Prostate gland (tissue), 2 donors: Measurements from ENCODE around the gene LDB2.

Source experiments
- POLR2A ChIP-seq: fragments of 450-650 bp; IDR thresholded peaks from one replicate; pipeline ENCODE4 v1.6.1; 2016; ENCODE audit warnings: antibody characterized with exemption, mild to moderate bottlenecking
- POLR2AphosphoS5 ChIP-seq: sonication (generic); formaldehyde crosslinking; IDR thresholded peaks from one replicate; pipeline ENCODE4 v1.6.1; 2017; ENCODE audit warnings: antibody characterized with exemption
- TF ChIP-seq, protein P1 (sequence below), 4 experiments: fragments of 200-600 bp in 2 of 4; fragments of 450-650 bp in 2 of 4; sonication (generic) in 2 of 4; IDR thresholded peaks; 1 replicate in 3 of 4; 2 replicates in 1 of 4; pipeline ENCODE4 v1.5.1; 2016 to 2019; ENCODE audit warnings: antibody characterized with exemption in 4 of 4, mild to moderate bottlenecking in 2 of 4, moderate library complexity in 2 of 4

DNA sequence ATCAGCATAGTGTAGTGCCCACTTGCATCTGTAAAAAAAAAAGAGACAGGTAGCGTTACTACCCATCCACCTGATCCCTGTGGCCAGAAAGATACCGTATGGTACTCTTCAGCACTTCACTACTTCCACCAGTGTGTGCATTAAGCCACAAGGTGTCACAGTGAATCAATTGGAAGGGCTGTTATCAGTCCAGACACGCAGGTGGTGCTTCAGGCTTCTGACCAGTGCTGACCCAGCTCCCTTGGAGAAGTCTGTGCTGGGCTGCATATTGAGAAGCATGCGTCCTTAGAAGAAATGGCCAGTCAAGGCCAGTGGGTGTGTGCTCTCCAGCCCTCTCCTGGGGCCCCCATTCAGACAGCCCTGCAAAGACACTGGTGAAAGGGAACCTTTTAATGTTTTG, 10.6 kb downstream of the LDB2 start:
- TF ChIP-seq POLR2A, result no peak
- TF ChIP-seq, protein P1, sequence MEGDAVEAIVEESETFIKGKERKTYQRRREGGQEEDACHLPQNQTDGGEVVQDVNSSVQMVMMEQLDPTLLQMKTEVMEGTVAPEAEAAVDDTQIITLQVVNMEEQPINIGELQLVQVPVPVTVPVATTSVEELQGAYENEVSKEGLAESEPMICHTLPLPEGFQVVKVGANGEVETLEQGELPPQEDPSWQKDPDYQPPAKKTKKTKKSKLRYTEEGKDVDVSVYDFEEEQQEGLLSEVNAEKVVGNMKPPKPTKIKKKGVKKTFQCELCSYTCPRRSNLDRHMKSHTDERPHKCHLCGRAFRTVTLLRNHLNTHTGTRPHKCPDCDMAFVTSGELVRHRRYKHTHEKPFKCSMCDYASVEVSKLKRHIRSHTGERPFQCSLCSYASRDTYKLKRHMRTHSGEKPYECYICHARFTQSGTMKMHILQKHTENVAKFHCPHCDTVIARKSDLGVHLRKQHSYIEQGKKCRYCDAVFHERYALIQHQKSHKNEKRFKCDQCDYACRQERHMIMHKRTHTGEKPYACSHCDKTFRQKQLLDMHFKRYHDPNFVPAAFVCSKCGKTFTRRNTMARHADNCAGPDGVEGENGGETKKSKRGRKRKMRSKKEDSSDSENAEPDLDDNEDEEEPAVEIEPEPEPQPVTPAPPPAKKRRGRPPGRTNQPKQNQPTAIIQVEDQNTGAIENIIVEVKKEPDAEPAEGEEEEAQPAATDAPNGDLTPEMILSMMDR (IDR thresholded peaks at IDR 0.05), result no peak
- TF ChIP-seq POLR2AphosphoS5, result no peak
